ENCODE data around the gene FARSA.
A peak's percentile ranks its signal among the peaks of the same experiment; 100 is the strongest.
"Not testable (repeated sequence)": the region's sequence is repeated elsewhere in the genome, so short reads cannot be mapped to it uniquely, and the experiment has no call there.

Gene FARSA

DNA sequence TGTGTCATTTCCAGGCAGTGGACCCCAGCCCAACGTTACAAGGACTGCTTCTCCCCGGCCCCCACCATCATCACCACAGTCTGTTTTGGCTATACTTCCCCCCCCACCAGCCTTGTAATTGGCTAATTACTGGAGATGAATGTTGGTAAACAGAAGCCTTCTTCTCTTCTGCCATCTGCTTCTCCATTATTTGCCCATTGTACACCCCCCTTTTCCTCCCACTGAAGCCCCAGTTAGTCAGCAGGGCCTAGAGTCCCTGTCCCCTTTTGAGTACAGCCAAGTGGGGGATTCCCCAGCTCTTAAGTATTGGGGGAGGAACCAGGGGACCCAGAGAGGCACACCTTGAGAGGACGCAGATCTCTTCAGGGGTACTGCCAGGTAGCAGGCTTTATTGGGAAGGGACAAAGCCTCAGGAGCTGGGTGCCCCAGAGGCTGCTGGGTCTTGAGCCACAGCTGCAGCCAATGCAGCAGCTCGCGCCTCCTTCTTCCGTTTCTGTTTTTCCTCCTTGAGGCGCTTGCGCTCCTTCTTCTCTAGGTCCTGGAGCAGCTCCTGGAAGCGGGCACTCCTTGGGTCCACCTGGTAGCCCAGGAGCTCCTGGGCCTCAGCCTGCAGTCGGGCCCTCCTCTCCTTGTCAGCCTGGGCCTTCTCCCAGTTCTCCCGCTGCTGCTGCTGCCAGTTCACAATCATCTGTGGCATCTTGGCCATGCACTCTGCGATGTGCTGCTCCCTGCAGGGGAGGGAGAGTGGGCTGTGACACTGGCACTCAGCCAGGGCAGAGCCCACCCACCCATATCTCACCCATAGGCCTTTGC is 20.5 kb upstream of the FARSA start:
- DNase-seq, result no peak

DNA sequence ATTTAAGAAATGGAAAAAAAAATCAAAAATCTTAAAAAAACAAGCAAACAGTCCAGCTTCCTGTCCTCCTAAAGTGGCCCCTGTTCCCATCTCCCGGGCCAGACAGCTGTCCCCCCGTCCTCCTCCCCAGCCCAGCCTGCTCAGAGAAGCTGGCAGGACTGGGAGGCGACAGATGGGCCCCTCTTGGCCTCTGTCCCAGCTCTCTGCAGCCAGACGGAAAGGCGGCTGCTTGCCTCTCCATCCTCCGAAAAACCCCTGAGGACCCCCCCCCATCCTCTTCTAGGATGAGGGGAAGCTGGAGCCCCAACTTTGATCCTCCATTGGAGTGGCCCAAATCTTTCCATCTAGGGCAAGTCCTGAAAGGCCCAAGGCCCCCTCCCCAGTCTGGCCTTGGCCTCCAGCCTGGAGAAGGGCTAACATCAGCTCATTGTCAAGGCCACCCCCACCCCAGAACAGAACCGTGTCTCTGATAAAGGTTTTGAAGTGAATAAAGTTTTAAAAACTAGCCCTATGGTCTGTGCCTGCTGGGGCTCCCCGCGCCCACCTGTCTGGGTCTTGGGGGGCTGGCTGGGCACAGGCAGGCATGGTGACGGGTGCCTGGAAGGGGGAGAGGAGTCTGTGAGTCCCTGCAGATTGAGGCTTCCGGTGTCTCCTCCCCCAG is 19.8 kb upstream of the FARSA start:
- DNase-seq, result no peak

DNA sequence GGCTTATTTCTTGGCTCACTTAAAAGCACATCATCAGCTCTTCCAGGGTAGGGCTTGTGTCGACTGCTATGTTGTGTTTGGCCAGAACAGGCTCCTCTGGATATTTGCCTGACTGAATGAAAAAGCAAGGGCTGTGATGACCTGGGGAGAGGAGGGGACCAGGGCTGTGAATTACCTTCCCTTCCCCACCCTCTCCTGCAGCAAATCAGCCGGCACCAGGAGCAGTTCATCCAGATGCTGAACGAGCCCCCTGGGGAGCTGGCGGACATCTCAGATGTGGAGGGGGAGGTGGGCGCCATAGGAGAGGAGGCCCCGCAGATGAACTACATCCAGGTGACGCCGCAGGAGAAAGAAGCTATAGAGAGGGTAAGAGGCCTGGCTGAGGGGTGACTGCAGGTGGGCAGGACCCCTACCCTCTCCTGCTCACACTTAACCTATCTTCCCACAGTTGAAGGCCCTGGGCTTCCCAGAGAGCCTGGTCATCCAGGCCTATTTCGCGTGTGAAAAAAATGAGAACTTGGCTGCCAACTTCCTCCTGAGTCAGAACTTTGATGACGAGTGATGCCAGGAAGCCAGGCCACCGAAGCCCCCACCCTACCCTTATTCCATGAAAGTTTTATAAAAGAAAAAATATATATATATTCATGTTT is 19.1 kb upstream of the FARSA start:
- no peak for DNase-seq

DNA sequence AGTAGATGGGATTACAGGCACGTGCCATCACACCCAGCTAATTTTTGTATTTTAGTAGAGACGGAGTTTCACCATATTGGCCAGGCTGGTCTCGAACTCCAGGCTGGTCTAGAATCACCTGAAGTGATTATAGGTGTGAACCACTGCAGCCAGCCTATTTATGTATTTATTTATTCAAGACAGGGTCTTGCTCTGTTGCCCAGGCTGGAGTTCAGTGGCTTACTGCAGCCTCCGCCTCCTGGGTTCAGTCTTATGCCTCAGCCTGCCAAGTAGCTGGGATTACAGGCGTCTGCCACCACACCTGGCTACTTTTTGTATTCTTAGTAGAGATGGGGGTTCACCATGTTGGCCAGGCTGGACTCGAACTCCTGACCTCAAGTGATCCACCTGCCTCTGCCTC is 18.5 kb upstream of the FARSA start:
- not testable (repeated sequence) for DNase-seq

DNA sequence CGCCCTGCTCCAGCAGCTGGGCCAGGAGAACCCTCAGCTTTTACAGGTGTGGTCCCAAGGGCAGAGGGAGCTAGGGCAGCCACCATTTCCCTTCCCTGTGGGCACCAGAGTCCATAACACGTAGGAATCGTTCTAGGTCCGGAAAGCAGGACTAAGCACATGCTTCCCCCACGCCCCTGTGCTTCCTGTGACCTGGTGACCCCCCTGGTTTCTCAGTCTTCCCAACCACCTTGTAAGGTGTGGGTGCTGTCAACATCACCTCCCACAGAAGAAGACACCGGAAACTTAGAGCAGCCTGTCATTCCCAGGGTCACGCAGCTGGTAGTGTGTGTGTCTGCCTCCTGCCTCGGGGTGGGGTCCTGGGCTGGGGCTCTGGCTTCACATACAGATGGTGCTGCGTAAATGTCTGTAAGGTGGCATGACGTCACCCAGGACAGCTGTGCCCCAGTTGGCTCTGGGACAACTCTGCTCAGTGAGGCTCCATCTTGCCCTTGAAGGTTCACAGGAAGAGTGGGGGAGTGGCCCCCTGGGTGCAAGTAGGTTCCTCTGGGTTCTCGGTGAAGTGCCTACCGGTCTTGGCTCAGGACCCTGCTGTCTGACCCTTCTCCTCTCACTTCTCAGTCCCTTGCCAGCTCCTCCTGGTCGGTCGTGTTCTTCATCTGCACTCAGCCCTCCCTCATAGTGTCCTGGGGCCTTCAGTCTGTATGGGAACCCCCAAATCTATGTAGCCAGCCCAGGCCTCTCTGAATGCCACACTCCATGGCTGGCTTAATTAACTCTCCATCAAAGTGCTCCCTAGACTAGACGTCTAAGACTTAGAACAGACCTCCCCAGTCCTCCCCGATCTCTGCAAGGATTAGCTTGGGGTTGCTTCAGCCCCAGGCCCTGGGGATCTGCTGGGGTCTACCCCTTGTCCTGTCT is 16.1 kb upstream of the FARSA start:
- no peak for DNase-seq

DNA sequence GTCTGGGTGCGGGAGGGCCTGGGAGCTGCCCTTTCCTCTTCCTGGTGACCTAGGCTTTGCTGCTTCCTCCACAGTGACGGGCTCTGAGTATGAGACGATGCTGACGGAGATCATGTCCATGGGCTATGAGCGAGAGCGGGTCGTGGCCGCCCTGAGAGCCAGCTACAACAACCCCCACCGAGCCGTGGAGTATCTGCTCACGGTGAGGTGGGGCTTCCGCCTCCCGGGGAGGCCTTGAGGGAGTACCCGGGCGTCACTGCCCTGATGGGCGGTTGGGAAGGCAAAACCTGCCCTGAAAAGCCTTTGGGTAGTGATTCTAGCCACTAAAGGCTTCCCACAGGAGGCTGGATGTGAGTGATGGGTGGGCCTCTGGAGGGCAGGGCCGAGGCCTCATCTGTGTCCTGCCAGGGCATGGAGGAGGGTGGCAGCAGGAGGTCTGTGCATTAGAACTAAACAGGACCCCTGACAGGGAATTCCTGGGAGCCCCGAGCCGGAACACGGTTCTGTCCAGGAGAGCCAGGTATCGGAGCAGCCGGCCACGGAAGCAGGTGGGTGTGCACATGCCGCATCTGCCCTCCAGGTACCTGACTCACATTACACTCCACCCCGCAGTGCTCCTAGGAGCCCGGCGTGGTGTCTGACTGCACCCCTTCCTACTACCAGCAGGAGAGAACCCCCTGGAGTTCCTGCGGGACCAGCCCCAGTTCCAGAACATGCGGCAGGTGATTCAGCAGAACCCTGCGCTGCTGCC is 15.3 kb upstream of the FARSA start:
- DNase-seq, result no peak

DNA sequence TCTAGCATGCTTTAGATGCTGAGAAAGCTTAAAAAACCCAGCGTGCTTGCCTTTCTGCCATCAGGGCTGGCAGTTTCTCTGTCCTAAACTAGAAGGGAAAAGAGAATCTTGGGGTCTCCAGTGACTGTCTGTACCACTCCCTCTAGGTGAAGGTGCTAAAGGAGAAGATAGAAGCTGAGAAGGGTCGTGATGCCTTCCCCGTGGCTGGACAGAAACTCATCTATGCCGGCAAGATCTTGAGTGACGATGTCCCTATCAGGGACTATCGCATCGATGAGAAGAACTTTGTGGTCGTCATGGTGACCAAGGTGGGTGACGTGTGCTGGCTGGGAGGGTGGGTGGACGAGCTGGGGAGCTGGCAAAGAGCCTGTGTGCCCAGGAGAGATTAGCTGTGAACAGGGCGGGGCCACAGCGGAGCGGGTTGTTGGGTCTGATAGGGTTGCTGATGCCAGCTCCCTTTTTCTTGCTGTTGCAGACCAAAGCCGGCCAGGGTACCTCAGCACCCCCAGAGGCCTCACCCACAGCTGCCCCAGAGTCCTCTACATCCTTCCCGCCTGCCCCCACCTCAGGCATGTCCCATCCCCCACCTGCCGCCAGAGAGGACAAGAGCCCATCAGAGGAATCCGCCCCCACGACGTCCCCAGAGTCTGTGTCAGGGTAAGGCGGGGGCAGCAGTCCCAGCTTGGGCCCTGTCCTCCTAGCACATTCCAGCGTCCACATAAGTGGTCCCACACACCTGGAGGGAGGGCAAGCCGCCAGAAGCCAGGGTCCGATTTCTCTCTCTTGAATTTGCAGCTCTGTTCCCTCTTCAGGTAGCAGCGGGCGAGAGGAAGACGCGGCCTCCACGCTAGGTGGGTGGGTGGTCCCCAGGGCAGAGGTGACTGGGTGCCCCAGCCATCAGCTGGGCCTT is 14.4 kb upstream of the FARSA start:
- DNase-seq, result no peak

DNA sequence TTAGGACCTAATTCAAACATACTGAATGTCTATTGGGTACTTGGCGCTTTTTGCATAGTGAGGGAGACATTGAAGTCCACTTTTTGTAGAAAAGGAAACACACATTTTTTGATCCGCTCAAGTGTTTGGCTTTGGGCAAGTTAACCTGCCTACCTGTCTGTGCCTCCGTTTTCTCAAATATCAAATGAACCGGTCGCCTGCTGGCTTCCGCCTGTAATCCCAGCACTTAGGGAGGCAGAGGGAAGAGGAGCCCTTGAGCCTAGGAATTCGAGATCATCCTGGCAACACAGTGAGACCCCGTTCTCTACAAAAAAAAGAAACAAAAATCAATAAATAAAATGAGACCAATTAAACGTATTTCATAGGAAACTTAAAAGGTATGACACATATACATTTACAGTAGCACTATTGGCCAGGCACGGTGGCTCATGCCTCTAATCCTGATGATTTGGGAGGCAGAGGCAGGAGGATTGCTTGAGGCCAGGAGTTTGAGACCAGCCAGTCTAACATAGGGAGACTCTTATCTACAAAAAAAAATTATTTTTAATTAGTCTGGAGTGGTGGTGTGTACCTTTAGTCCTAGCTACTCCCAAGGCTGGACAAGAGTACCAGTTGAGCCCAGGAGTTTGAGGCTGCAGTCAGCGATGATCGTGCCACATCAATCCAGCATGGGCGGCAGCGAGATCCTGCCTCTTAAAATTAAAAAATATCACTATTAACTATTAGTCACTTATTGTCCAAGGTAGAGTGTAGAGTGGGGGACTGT is 13.4 kb upstream of the FARSA start:
- no peak for DNase-seq

DNA sequence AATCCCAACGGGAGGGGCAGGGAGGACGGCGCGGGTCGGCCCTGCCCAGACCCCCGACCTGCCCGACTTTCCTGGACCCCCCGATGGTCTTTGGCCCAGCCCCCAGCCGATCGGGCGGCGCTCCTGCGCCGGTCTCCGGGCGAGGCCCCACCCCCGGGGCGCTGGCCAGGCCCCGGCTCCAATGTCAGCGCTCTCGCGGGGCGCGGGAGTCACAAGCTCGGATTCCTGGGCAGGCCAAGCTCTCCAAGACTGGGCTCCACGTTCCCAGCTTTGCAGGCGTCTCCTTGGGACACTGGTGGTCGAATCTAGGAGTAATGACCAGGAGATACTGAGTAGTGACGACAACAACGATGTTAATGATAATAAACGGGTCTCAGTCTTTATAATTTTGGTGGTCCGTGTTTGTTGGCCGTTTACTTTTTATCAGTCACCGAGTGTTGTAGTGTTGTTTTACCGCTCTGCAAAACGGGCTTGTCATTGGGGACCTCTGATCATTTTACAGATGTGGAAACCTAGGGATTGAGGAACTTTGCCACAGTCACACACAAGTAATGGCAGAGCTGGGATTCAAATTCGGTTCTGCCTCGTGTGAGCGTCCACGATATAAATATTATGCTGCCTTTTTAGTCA is 12.7 kb upstream of the FARSA start:
- peak; percentile 29 to 33 for DNase-seq

DNA sequence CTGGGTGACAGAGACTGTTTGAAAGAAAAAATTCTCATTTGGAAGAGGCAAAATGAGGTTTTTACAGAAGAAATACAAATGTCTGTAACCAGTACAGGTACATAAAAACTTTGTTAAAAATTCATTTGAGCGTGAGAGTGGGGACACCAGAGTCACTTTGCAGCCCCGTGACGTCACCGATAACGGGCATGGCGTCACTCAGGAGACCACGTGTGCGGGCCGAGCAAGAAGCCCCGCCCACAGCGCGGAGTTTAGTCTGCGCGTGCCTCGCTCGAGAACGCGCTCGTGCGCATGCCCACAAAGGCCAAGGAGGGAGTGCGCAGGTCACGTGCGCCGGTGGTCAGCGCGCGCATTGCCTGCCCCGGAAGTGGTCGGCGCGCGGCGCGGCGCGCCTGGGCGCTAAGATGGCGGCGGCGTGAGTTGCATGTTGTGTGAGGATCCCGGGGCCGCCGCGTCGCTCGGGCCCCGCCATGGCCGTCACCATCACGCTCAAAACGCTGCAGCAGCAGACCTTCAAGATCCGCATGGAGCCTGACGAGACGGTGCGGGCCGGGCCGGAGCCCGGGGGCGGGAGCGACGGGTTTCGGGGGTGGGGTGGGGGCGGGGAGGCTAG is 12.1 kb upstream of the FARSA start, which contains the start of gene RAD23A:
Gene RAD23A (plus strand): TSS at position 384 of the 613 bp plus-strand sequence. CDS start 87 bp downstream, at position 471.
- DNase-seq, result peak; percentile 95 to 98

DNA sequence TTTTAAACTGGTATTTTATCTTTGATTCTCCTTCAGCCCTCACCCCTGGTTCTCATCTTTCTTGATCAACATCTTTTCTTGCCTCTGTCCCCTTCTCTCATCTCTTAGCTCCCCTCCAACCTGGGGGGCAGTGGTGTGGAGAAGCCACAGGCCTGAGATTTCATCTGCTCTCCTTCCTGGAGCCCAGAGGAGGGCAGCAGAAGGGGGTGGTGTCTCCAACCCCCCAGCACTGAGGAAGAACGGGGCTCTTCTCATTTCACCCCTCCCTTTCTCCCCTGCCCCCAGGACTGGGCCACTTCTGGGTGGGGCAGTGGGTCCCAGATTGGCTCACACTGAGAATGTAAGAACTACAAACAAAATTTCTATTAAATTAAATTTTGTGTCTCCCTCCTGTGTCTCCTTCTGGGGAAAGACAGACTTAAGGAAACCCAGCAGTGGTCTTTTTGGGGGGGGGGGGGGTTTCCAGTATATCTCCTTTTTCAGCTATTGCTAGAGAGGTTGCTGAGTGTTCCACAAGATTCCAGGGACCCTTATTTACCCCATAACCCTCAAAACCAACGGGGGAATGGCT is 10.7 kb upstream of the FARSA start:
- DNase-seq, result no peak

DNA sequence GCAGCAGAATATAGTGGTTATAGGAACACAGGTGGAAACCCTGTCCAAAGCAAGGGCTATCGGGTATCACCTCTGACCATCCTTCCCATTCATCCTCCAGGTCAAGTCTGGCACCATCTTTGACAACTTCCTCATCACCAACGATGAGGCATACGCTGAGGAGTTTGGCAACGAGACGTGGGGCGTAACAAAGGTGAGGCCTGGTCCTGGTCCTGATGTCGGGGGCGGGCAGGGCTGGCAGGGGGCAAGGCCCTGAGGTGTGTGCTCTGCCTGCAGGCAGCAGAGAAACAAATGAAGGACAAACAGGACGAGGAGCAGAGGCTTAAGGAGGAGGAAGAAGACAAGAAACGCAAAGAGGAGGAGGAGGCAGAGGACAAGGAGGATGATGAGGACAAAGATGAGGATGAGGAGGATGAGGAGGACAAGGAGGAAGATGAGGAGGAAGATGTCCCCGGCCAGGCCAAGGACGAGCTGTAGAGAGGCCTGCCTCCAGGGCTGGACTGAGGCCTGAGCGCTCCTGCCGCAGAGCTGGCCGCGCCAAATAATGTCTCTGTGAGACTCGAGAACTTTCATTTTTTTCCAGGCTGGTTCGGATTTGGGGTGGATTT is 10.0 kb upstream of the FARSA start:
- no peak for DNase-seq

DNA sequence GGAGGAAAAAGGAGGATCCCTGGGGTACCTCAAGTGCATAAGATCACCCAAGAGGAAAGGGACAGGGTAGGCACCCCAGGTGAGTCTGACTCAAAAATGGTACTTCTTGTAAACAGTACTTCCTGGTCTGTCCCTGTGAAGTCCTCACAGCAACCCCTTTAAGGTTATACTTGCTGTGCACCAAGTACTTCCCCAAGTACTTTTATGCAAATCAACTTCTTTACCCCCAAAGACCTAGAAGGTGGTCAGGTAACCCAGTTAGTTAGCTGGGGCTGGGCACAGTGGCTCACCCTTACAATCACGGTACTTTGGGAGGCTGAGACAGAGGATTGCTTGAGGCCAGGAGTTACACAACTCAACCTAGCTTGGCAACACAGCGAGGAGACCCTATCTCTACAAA is 7.4 kb upstream of the FARSA start:
- no peak for DNase-seq

DNA sequence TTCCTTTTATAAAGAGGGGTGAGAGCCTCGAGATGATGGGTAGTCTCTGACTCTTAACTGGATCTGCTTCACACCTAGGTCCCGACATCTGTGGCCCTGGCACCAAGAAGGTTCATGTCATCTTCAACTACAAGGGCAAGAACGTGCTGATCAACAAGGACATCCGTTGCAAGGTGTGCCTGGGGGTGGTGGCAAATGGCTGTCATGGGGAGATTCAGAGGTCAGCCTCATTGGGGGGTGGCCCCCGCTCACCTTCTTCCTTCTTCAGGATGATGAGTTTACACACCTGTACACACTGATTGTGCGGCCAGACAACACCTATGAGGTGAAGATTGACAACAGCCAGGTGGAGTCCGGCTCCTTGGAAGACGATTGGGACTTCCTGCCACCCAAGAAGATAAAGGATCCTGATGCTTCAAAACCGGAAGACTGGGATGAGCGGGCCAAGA is 6.5 kb upstream of the FARSA start:
- no peak for DNase-seq

DNA sequence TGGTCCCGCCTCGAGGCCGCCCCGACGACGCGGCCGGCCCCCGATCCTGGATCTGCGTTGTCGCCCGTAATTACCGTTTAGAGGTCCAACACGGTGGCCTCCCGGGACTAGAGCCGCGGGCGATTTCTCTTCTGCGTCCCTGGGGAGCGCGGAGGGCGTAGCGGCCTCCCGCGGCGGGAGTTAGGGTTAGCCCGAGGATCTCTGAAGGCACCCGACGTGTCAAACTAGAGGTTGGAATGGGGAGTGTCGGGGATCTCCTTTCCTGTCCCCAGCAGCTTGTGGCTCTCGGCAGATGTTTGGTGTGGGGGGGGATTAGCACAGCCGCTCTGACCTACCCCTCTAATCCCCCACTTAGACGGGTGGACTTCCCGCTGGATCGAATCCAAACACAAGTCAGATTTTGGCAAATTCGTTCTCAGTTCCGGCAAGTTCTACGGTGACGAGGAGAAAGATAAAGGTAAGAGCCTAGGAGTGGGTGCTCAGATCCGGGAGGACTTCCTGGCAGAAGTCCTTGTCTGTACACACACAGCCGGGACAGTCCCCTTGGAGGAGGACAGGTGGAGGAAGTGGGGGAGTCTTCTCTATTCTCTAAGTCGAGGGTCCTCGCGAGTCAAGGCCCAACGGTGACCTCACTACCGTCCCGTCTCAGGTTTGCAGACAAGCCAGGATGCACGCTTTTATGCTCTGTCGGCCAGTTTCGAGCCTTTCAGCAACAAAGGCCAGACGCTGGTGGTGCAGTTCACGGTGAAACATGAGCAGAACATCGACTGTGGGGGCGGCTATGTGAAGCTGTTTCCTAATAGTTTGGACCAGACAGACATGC is 5.5 kb upstream of the FARSA start:
- DNase-seq, result peak; percentile 25 to 37

DNA sequence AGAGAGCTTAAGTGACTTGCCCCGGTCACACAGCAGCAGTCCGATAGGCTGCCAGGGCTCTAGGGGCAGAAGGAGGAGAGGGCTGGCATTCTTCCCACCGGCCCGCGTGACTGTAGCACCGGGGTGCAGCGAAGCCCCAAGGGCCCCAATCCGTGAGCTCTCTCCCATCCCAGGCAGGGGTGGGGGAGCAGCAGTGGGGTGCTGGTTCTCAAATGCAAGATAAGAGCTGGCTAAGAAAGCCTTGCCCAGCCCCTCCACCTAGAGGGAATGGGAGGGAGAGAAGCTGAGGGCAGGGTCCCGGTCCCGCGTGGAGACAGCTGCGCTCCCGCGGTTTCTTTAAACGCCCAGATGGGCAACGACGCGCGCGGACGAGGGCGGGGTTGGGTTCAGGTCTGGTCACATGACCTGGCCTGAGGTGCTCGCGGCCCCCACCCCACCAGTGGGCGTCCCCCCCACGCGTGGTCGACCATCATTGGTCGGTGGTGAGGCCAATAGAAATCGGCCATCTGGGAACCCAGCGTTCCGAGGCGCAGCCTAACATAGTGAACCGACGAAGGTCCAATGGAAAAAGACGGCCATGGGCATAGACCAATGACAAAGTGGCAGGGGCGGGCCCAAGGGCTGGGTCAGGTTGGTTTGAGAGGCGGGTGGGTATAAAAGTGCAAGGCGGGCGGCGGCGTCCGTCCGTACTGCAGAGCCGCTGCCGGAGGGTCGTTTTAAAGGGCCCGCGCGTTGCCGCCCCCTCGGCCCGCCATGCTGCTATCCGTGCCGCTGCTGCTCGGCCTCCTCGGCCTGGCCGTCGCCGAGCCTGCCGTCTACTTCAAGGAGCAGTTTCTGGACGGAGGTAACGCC is 4.6 kb upstream of the FARSA start, which contains the start of gene CALR:
Gene CALR (plus strand): TSS at position 683 of the 852 bp plus-strand sequence. CDS start 71 bp downstream, at position 754.
- peak; percentile 99 for DNase-seq
